RWPE2 (cell line): Measurements from ENCODE around the gene CADPS.

Experiments
- ATAC-seq: fragments of 200-7000 bp; cut with Tn5 transposase; 3 replicates; pipeline ENCODE4 v1.9.1; 2021; ENCODE audit warnings: low read depth
- DNase-seq: peaks from one replicate; pipeline ENCODE4 v3.0.0-alpha.2; 2020; ENCODE audit warnings: low spot score
- H3K27ac ChIP-seq: fragments of 450-650 bp; 2 replicates; pipeline ENCODE4 v1.5.1; 2017; ENCODE audit warnings: mild to moderate bottlenecking; ENCODE audit not compliant: poor library complexity, severe bottlenecking
- H3K27me3 ChIP-seq: fragments of 250-450 bp; sonication (Bioruptor Pico); 2 replicates; pipeline ENCODE4 v1.5.1; 2021; ENCODE audit warnings: mild to moderate bottlenecking, moderate library complexity; ENCODE audit not compliant: insufficient read depth, poor library complexity, severe bottlenecking
- H3K36me3 ChIP-seq: fragments of 250-450 bp; sonication (Bioruptor Pico); 2 replicates; pipeline ENCODE4 v1.5.1; 2020; ENCODE audit warnings: low read depth, mild to moderate bottlenecking, moderate library complexity
- H3K4me1 ChIP-seq: fragments of 250-450 bp; sonication (Bioruptor Pico); 2 replicates; pipeline ENCODE4 v1.5.1; 2021; ENCODE audit warnings: mild to moderate bottlenecking, moderate library complexity; ENCODE audit not compliant: insufficient read depth, poor library complexity, severe bottlenecking
- H3K4me3 ChIP-seq: fragments of 250-450 bp; sonication (Bioruptor Pico); 2 replicates; pipeline ENCODE4 v1.5.1; 2021; ENCODE audit warnings: mild to moderate bottlenecking, moderate library complexity; ENCODE audit not compliant: severe bottlenecking
- H3K9me3 ChIP-seq: fragments of 250-450 bp; sonication (Bioruptor Pico); 2 replicates; pipeline ENCODE4 v1.5.1; 2021; ENCODE audit warnings: mild to moderate bottlenecking, moderate library complexity; ENCODE audit not compliant: severe bottlenecking
- CTCF ChIP-seq: fragments of 450-650 bp; IDR thresholded peaks from one replicate; pipeline ENCODE4 v1.5.1; 2017; ENCODE audit warnings: mild to moderate bottlenecking, moderate library complexity; ENCODE audit not compliant: poor library complexity, severe bottlenecking

CADPS gene

GRCh38 chr3:62597491-62597890 is 277.7 kb downstream of the CADPS start:
- no peak for DNase-seq
- ATAC-seq = no peak
- Histone ChIP-seq H3K4me1 (peaks cover 19% of the 10 kb centered on the region), H3K4me3 (no peak overlapping the region), H3K27me3 (no peaks in the 10 kb centered on the region), H3K9me3 (no peaks in the 10 kb centered on the region), H3K36me3 (no peaks in the 10 kb centered on the region), H3K27ac (no peak overlapping the region)
- no peak for TF ChIP-seq CTCF

- DNase-seq (no peak), ATAC-seq (no peak)
- H3K9me3 ChIP-seq = no peaks in the 10 kb centered on the region
- H3K27me3 ChIP-seq = no peaks in the 10 kb centered on the region
- no peak for TF ChIP-seq CTCF
- H3K4me1 ChIP-seq = peaks cover 16% of the 10 kb centered on the region
- no peaks in the 10 kb centered on the region for H3K36me3 ChIP-seq
- no peak overlapping the region for H3K4me3 ChIP-seq
- no peak overlapping the region for H3K27ac ChIP-seq
Measured at GRCh38 chr3:62592408-62592807, 282.8 kb downstream of the CADPS start.

GRCh38 chr3:62589078-62589477 is 286.1 kb downstream of the CADPS start:
- peak overlapping the region; percentile 91 for H3K27ac ChIP-seq

GRCh38 chr3:62587579-62588031 is 287.6 kb downstream of the CADPS start:
- ATAC-seq (peak; percentile 89), DNase-seq (peak; percentile 74)
- Histone ChIP-seq H3K27ac (peak overlapping the region; percentile 91), H3K4me1 (peaks cover 31% of the 10 kb centered on the region), H3K36me3 (no peaks in the 10 kb centered on the region), H3K27me3 (no peaks in the 10 kb centered on the region), H3K9me3 (no peaks in the 10 kb centered on the region), H3K4me3 (no peak overlapping the region)
- TF ChIP-seq CTCF = no peak

More at GRCh38 chr3:62589078-62589477, 286.1 kb downstream of the CADPS start:
- Histone ChIP-seq H3K27me3 (no peaks in the 10 kb centered on the region), H3K36me3 (no peaks in the 10 kb centered on the region), H3K4me3 (no peak overlapping the region), H3K4me1 (peaks cover 31% of the 10 kb centered on the region), H3K9me3 (no peaks in the 10 kb centered on the region)
- DNase-seq (no peak), ATAC-seq (no peak)
- TF ChIP-seq CTCF = no peak

- no peaks in the 10 kb centered on the region for H3K9me3 ChIP-seq
- peak; percentile 78 for ATAC-seq
- no peaks in the 10 kb centered on the region for H3K36me3 ChIP-seq
- H3K4me3 ChIP-seq = no peak overlapping the region
- no peak for TF ChIP-seq CTCF
- DNase-seq = peak; percentile 62
- H3K27ac ChIP-seq = peak overlapping the region; percentile 91
- H3K4me1 ChIP-seq = peaks cover 31% of the 10 kb centered on the region
- H3K27me3 ChIP-seq = no peaks in the 10 kb centered on the region
Measured at GRCh38 chr3:62587169-62587568, 288.0 kb downstream of the CADPS start.
